Measurements from ENCODE around the gene LRRTM2.

The LRRTM2 gene

DNA sequence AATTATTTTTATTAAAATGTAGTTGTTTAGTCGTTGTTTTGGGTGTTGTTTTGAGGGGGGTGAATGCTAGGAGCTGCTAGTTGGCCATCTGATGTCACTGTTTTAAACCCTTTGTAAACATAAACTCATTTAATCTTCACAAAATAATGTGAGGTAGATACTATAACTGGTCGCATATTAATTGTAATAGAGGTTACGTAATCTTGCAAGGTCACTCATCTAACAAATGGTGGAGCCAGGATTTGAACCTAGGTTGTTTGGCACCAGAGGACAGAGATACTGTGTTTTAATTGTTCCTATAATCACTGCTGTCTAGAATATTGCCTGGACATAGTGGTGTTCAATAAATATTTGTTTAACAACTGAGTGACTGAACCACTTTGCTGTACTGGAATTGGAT is 54.4 kb downstream of the LRRTM2 start:
- Histone ChIP-seq H3F3A (ENCODE audit: insufficient read depth, low read length) (no peaks in the 10 kb centered on the region), H4K20me1 (ENCODE audit: insufficient read depth, low read length) (no peaks in the 10 kb centered on the region), H3K4me2 (ENCODE audit: low read length) (no peak overlapping the region), H3K27me3 (ENCODE audit: insufficient read depth, low read length) (no peaks in the 10 kb centered on the region), H3K27ac (ENCODE audit: low read depth, low read length, poor library complexity, severe bottlenecking) (no peak overlapping the region), H3K36me3 (ENCODE audit: insufficient read depth, low read length) (no peaks in the 10 kb centered on the region), H3K9ac (ENCODE audit: low read length) (no peak overlapping the region), H3K9me2 (ENCODE audit: low read depth, low read length) (no peaks in the 10 kb centered on the region), H3K79me2 (ENCODE audit: insufficient read depth, low read length) (no peaks in the 10 kb centered on the region), H3K4me3 (ENCODE audit: low read depth, low read length, poor library complexity, severe bottlenecking) (no peak overlapping the region), H3K9me3 (ENCODE audit: low read length) (no peaks in the 10 kb centered on the region), H3K4me1 (ENCODE audit: insufficient read depth, low read length, severe bottlenecking) (no peaks in the 10 kb centered on the region), H2AFZ (ENCODE audit: low read length) (no peak overlapping the region)
- TF ChIP-seq EZH2 (IDR thresholded peaks at IDR 0.05; ENCODE audit: borderline replicate concordance, low read length) (no peak), CTCF (IDR thresholded peaks at IDR 0.05; ENCODE audit: low read length) (no peak)

DNA sequence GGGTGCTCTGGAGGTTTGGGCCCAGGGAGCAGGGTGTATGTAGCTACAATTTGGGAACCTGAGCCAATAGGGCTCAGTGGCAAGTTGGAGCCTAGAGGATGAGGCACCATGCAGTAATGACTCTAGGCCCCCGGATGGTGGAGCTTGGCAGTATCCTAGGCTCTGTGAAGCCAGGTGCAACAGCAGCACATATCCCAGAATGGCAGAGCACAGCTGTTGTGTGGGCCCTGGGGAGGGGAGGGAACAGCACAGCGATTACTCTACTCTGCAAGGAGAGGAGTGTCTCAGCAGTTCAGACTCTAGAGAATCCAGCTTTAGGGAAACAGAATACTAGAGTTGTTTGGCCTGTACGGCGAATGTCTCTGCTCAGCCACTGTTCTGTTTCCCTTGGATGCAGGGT is 56.1 kb downstream of the LRRTM2 start:
- Histone ChIP-seq H3K9me3 (ENCODE audit: low read length) (no peaks in the 10 kb centered on the region), H3K27ac (ENCODE audit: low read depth, low read length, poor library complexity, severe bottlenecking) (no peak overlapping the region), H3K27me3 (ENCODE audit: insufficient read depth, low read length) (no peaks in the 10 kb centered on the region), H4K20me1 (ENCODE audit: insufficient read depth, low read length) (no peaks in the 10 kb centered on the region), H3K36me3 (ENCODE audit: insufficient read depth, low read length) (no peaks in the 10 kb centered on the region), H3K4me2 (ENCODE audit: low read length) (no peak overlapping the region), H3K4me1 (ENCODE audit: insufficient read depth, low read length, severe bottlenecking) (no peaks in the 10 kb centered on the region), H3K9me2 (ENCODE audit: low read depth, low read length) (no peaks in the 10 kb centered on the region), H3F3A (ENCODE audit: insufficient read depth, low read length) (no peaks in the 10 kb centered on the region), H3K79me2 (ENCODE audit: insufficient read depth, low read length) (no peaks in the 10 kb centered on the region), H3K4me3 (ENCODE audit: low read depth, low read length, poor library complexity, severe bottlenecking) (no peak overlapping the region), H2AFZ (ENCODE audit: low read length) (no peak overlapping the region), H3K9ac (ENCODE audit: low read length) (no peak overlapping the region)
- TF ChIP-seq EZH2 (IDR thresholded peaks at IDR 0.05; ENCODE audit: borderline replicate concordance, low read length), result no peak
- no peak for TF ChIP-seq CTCF (IDR thresholded peaks at IDR 0.05; ENCODE audit: low read length)
